ENCODE data around the gene ADGRV1. TPM values are rescaled to one million over a fixed set of nuclear protein-coding genes. Genes with fewer than 3 reads are reported as not detected.

The ADGRV1 gene
- total and polyA plus RNA-seq, 12 donors = 0.03 to 1.4 (median 0.44) TPM; not detected in 6

DNA sequence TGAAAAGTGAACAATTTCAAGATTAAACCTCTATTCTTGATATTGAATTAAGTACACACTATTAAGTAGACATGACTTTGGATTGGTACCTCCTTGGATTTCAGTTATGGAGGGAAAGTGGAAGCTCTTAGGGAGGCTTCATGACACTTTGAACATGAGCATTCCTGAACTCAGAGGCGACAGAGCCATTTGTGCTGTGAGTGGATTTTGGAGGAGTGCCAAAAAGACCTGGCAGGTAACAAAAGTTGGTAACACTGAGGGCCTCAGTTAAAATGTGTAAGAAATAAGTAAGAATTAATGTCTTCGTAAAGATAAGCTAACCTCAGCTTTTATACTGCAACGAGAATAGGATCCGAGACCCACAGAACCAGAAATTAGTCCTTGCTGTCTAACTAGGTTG, 467.9 kb downstream of the ADGRV1 start:
- Histone ChIP-seq H3K4me1 (peaks cover 0 to 3% (median 0%) of the 10 kb centered on the region in 9 donors), H3K27ac (no peak overlapping the region), H3K27me3 (no peaks in the 10 kb centered on the region), H3K36me3 (no peaks in the 10 kb centered on the region), H3K4me3 (no peak overlapping the region), H3K9me3 (no peaks in the 10 kb centered on the region)
- WGBS, 2 donors = 91 to 94% methylated on average over 4 of the region's 4 CpGs
- no peak for TF ChIP-seq CTCF (IDR thresholded peaks at IDR 0.05)
- DNase-seq = no peak
- intact Hi-C loops (cut with DNase I) = no loop called here
- ATAC-seq = no peak

DNA sequence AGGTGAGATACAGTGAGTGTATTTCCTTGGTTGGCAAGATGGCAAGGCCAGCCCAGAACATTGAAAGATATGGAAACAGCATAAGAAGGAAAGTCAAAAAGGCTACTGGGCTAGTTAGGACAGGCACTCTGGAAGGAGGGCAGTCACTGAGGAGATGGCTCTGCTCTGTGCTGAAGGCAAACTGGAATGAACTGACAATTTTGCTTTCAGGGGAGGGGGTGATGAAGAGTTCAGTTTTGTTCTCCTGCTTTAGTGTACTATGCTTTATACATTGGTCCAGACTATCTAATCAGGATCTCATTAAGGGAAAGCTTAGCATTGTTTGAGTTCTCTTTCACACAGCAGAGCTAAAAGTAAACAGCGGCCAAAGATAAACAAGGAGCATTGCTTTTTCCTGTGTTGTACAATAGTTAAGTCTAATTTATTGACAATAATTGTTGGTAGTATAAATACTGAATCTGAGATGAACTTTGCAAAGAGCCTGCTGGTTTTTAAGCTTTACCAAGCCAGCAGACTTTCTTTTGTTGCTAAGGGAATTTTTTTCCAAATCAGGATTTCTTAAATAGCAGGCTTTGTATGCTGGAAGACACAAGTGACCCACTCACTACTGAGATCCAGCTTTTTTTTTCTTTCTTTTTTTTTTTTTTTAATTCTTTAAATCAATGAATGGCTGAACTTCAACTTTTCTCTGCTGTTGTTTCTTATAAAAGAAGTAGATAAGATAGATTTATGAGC, 469.0 kb downstream of the ADGRV1 start:
- no peaks in the 10 kb centered on the region for H3K9me3 ChIP-seq
- no peaks in the 10 kb centered on the region for H3K36me3 ChIP-seq
- H3K27ac ChIP-seq = no peak overlapping the region
- DNase-seq = no peak
- ATAC-seq = no peak
- no peak overlapping the region for H3K4me3 ChIP-seq
- peaks cover 0 to 2% (median 0%) of the 10 kb centered on the region in 9 donors for H3K4me1 ChIP-seq
- TF ChIP-seq CTCF (IDR thresholded peaks at IDR 0.05) = no peak
- intact Hi-C loops (cut with DNase I) = no loop called here
- no peaks in the 10 kb centered on the region for H3K27me3 ChIP-seq
- 77 to 82% methylated on average over 1 of the region's 1 CpG for WGBS, 2 donors

- intact Hi-C loops (cut with DNase I) = no loop called here
- Histone ChIP-seq H3K9me3 (no peaks in the 10 kb centered on the region), H3K27me3 (no peaks in the 10 kb centered on the region), H3K36me3 (no peaks in the 10 kb centered on the region), H3K4me3 (no peak overlapping the region), H3K27ac (no peak overlapping the region), H3K4me1 (no peaks in the 10 kb centered on the region)
- TF ChIP-seq CTCF (IDR thresholded peaks at IDR 0.05) = no peak
- 90 to 95% methylated on average over 2 of the region's 2 CpGs for WGBS, 2 donors
- no peak for ATAC-seq
- DNase-seq = no peak
Observed at GRCh38 chr5:91028499-91028956, 469.9 kb downstream of the ADGRV1 start.

DNA sequence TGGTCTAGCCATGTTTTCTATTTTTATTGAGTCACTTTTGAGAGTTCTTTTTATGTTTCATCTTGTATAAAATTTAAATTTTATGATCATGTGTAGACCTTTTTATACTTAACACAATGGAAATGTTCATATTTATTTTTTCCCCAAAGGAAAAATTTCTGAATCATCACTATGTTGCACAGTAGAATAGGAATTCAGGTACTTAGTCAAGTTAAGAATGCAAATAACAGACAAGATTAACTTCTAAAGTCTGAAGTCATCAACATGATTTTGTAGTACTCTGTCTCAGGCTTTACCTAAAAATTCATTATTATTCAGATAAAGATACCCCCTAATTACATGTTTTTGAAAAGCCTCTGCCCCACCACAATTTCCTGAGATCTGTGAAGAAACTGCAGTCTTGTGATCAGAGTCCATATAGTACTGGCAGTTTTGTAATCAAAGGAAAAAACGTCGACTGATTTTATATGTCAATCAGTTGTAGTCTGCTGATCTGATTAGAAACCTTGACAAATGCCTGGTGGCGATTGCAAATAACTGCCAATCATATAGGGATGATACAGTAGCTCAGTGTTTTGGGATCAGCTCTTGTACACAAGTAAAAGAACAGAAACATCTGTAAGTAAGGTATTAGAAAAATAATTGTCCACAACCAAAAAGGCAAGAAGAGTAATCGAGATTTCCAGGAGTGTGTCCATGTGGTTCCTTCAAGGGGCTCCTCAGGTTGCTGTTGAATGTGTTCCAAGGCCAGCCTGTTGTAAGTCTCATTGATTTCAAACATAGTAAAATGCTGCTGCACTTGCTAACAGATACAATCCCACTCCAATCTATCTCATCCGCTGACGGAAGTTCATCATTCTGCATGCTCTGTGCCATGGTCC, 472.2 kb downstream of the ADGRV1 start:
- H3K27ac ChIP-seq = no peak overlapping the region
- intact Hi-C loops (cut with DNase I) = no loop called here
- DNase-seq (no peak), ATAC-seq (no peak)
- H3K9me3 ChIP-seq = no peaks in the 10 kb centered on the region
- H3K4me1 ChIP-seq = no peaks in the 10 kb centered on the region
- H3K4me3 ChIP-seq = no peak overlapping the region
- no peak for TF ChIP-seq CTCF (IDR thresholded peaks at IDR 0.05)
- H3K36me3 ChIP-seq = no peaks in the 10 kb centered on the region
- no peaks in the 10 kb centered on the region for H3K27me3 ChIP-seq
- WGBS, 2 donors = 86 to 88% methylated on average over 6 of the region's 6 CpGs

Data from heart right ventricle (tissue), 16 donors.